Fibroblast of the aortic adventitia (primary cell): ENCODE measurements around the gene HSF2BP. TPM values are rescaled to one million over a fixed set of nuclear protein-coding genes. Genes with fewer than 3 reads are reported as not detected.
"Not testable (repeated sequence)": the region's sequence is repeated elsewhere in the genome, so short reads cannot be mapped to it uniquely, and the experiment has no call there.

Experiments used
- DNase-seq: peaks from one replicate; pipeline ENCODE4 v3.0.0-alpha.2; 2010; ENCODE audit warnings: low read depth
- H3K4me3 ChIP-seq: 2 replicates; pipeline ENCODE4 v1.5.1; 2011; ENCODE audit warnings: low read depth, mild to moderate bottlenecking, control low read depth, low read length, moderate library complexity
- total RNA-seq: library from RNA; depleted of rRNA; stranded (reverse); fragments of >200 nt; gene quantifications from 2 replicates; pipeline ENCODE4 v1.2.3, GENCODE V29; 2012; ENCODE audit warnings: low replicate concordance
- TF ChIP-seq, protein P1 (sequence below): IDR thresholded peaks from 2 replicates; pipeline ENCODE4 v1.5.1; 2011; ENCODE audit warnings: mild to moderate bottlenecking, low read length, control low read depth, inconsistent platforms; ENCODE audit not compliant: insufficient read depth

HSF2BP gene
- total RNA-seq, 1 donor: 2.3 TPM

DNA sequence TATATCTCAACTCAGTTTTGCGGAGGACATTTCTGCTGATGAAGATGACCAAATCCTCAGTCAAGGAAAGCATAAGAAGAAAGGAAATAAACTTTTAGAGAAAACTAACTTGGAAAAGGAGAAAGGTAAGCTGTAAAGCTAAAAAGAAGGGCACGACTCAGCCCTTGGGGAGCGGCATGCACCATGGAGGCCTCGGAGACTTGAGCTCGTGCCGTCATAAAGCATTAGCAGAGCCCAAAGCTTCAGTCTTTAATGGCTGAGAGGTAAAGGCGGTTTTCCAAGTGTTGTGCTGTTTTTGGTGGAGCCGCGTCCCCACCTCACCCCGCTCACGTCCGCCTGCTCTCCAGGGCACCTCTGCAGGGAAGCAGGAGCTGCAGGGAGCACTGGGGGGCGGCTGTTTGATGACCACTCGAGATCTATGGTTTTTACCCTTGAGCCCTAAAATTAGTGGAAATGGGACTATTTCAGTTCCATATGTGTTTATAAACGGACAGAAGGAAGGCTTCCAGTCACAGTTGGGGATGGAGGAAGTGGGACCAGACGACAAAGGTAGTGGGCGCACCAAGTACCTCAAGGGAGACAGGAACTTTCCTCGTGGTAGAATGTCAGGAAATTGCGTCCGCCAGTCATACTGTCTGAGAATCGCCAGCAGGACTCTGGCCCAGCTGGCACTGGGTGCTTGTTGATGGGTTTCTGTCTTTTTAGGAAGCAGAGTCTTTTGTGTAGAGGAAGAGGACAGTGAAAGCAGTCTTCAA is 27.7 kb upstream of the HSF2BP start:
- H3K4me3 ChIP-seq: no peak overlapping the region
- DNase-seq: no peak
- TF ChIP-seq, protein P1, sequence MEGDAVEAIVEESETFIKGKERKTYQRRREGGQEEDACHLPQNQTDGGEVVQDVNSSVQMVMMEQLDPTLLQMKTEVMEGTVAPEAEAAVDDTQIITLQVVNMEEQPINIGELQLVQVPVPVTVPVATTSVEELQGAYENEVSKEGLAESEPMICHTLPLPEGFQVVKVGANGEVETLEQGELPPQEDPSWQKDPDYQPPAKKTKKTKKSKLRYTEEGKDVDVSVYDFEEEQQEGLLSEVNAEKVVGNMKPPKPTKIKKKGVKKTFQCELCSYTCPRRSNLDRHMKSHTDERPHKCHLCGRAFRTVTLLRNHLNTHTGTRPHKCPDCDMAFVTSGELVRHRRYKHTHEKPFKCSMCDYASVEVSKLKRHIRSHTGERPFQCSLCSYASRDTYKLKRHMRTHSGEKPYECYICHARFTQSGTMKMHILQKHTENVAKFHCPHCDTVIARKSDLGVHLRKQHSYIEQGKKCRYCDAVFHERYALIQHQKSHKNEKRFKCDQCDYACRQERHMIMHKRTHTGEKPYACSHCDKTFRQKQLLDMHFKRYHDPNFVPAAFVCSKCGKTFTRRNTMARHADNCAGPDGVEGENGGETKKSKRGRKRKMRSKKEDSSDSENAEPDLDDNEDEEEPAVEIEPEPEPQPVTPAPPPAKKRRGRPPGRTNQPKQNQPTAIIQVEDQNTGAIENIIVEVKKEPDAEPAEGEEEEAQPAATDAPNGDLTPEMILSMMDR: no peak

GRCh38 chr21:43684424-43684823 is 25.1 kb upstream of the HSF2BP start:
- H3K4me3 ChIP-seq: no peak overlapping the region
- DNase-seq: no peak
- TF ChIP-seq, protein P1: no peak

GRCh38 chr21:43681650-43682049 is 22.4 kb upstream of the HSF2BP start:
- TF ChIP-seq, protein P1: no peak
- DNase-seq: no peak
- no peak overlapping the region for H3K4me3 ChIP-seq

DNA sequence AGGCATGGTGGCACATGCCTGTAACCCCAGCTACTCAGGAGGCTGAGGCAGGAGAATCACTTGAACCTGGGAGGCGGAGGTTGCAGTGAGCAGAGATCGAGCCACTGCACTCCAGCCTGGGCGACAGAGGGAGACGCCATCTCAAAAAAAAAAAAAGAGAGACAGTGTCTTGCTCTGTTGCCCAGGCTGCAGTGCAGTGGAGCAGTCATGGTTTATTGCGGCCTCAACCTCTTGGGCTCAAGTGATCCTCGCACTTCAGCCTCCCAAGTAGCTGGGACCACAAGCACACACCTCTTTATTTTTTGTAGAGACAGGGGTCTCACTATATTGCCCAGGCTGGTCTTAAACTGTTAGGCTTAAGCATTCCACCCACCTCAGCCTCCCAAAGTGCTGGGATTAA is 21.1 kb upstream of the HSF2BP start:
- H3K4me3 ChIP-seq, DNase-seq: not testable (repeated sequence)

DNA sequence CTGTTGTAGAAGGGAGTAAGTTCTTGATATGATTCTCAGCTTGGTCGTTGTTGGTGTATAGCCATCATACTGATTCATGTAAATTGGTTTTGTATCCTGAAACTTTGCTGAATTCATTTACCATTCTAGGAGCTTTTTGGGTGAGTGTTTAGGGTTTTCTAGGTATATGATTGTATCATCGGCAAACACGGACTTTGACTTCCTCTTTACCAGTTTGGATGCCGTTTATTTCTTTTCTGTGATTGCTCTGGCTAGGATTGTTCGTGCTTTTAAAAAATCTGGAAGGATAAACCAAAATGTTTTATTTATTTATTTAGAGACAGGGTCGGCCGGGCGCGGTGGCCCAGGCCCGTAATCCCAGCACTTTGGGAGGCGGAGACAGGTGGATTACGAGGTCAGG is 20.7 kb upstream of the HSF2BP start:
- TF ChIP-seq, protein P1: no peak
- H3K4me3 ChIP-seq: no peak overlapping the region
- no peak for DNase-seq

DNA sequence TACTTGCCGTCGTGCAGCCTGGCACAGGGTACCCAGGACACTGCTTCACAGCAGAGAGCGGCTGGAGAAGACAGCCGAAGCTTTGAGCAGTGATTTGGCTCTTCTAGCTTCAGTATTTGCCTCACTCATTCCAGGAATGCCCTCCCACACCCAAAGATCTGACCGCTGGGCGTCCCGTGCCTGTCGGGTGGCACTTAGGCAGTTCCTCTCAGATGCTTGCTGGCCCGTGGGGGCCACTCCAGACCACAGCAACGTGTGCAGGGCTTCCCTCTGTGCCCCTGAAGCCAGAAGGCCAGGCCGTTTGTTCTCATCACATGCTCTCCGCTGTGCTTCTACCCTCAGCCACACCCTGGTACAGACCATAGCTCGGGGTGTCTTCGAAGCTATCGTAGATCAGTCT is 17.1 kb upstream of the HSF2BP start:
- no peak for DNase-seq

DNA sequence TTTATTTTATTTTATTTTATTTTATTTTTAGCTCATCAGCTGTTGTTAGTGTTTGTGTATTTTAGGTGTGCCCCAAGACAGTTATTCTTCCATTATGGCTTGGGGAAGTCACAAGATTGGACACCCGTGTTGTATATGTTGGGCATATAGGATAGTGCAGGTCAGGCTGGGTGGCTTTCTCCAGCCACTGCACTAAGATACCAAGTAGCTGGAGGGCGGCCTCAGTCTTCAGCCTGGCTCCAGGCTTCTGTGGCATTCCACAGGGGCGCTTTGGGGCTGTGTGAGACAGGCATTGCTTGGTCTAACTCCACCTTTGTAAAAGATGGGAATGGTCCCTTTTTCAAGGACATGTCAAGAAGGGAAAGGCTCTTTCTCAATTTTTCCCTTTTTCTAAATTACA is 16.6 kb upstream of the HSF2BP start:
- DNase-seq: no peak
- TF ChIP-seq, protein P1: no peak

More for the DNA sequence above, 17.1 kb upstream of the HSF2BP start:
- H3K4me3 ChIP-seq: no peak overlapping the region
- TF ChIP-seq, protein P1: no peak

More for the DNA sequence above, 16.6 kb upstream of the HSF2BP start:
- H3K4me3 ChIP-seq: no peak overlapping the region
